Stimulated activated naive CD8-positive, alpha-beta T cell treated with anti-CD3 and anti-CD28 coated beads, Interleukin-15, Interleukin-2, amounts not matched to agents 100 ng/mL and 50 ng/mL, for 24 hours (primary cell): Measurements from ENCODE around the gene NEK8.

Experiments used
- H3K27ac Mint-ChIP-seq: one replicate; pipeline ENCODE4 v1.8.0; 2021; ENCODE audit warnings: mild to moderate bottlenecking, mixed read lengths
- H3K27me3 Mint-ChIP-seq: one replicate; pipeline ENCODE4 v1.8.0; 2021; ENCODE audit warnings: mixed read lengths
- H3K36me3 Mint-ChIP-seq: one replicate; pipeline ENCODE4 v1.8.0; 2021; ENCODE audit warnings: low read depth, mixed read lengths
- H3K4me1 Mint-ChIP-seq: one replicate; pipeline ENCODE4 v1.8.0; 2021; ENCODE audit warnings: low read depth, mixed read lengths
- H3K4me3 Mint-ChIP-seq: one replicate; pipeline ENCODE4 v1.8.0; 2021; ENCODE audit warnings: mild to moderate bottlenecking, mixed read lengths
- H3K9me3 Mint-ChIP-seq: one replicate; pipeline ENCODE4 v1.8.0; 2021; ENCODE audit warnings: mixed read lengths

NEK8 gene

GRCh38 chr17:28704219-28704858 lies 24.2 kb upstream of the NEK8 start:
- H3K27me3 Mint-ChIP-seq, result no peaks in the 10 kb centered on the region
- no peaks in the 10 kb centered on the region for H3K9me3 Mint-ChIP-seq
- H3K36me3 Mint-ChIP-seq, result peaks cover 48% of the 10 kb centered on the region
- no peak overlapping the region for H3K4me3 Mint-ChIP-seq
- H3K27ac Mint-ChIP-seq, result no peak overlapping the region
- H3K4me1 Mint-ChIP-seq, result no peaks in the 10 kb centered on the region

- H3K27me3 Mint-ChIP-seq, result no peaks in the 10 kb centered on the region
- no peaks in the 10 kb centered on the region for H3K9me3 Mint-ChIP-seq
- H3K4me1 Mint-ChIP-seq, result no peaks in the 10 kb centered on the region
- peaks cover 42% of the 10 kb centered on the region for H3K36me3 Mint-ChIP-seq
- H3K4me3 Mint-ChIP-seq, result no peak overlapping the region
- peak overlapping the region; percentile 26 for H3K27ac Mint-ChIP-seq
Observed at GRCh38 chr17:28705074-28705659, 23.4 kb upstream of the NEK8 start.

- H3K27me3 Mint-ChIP-seq, result no peaks in the 10 kb centered on the region
- no peak overlapping the region for H3K27ac Mint-ChIP-seq
Observed at GRCh38 chr17:28705728-28706334, 22.8 kb upstream of the NEK8 start.

GRCh38 chr17:28706471-28707338 lies 21.9 kb upstream of the NEK8 start:
- Mint-ChIP-seq H3K27ac (no peak overlapping the region), H3K4me1 (peaks cover 9% of the 10 kb centered on the region), H3K36me3 (peaks cover 31% of the 10 kb centered on the region), H3K9me3 (no peaks in the 10 kb centered on the region), H3K27me3 (no peaks in the 10 kb centered on the region), H3K4me3 (no peak overlapping the region)

More at GRCh38 chr17:28705728-28706334, 22.8 kb upstream of the NEK8 start:
- Mint-ChIP-seq H3K4me1 (peaks cover 4% of the 10 kb centered on the region), H3K36me3 (peaks cover 37% of the 10 kb centered on the region), H3K9me3 (no peaks in the 10 kb centered on the region), H3K4me3 (no peak overlapping the region)

GRCh38 chr17:28707339-28707720 lies 21.3 kb upstream of the NEK8 start:
- H3K4me1 Mint-ChIP-seq, result peaks cover 15% of the 10 kb centered on the region
- H3K9me3 Mint-ChIP-seq, result no peaks in the 10 kb centered on the region

GRCh38 chr17:28710861-28711722 lies 17.5 kb upstream of the NEK8 start:
- peaks cover 8% of the 10 kb centered on the region for H3K36me3 Mint-ChIP-seq
- no peaks in the 10 kb centered on the region for H3K9me3 Mint-ChIP-seq
- peak overlapping the region; percentile 91 for H3K27ac Mint-ChIP-seq
- peaks cover 19% of the 10 kb centered on the region for H3K4me1 Mint-ChIP-seq
- H3K4me3 Mint-ChIP-seq, result peak overlapping the region; percentile 86
- peaks cover 9% of the 10 kb centered on the region for H3K27me3 Mint-ChIP-seq

More at GRCh38 chr17:28707339-28707720, 21.3 kb upstream of the NEK8 start:
- no peaks in the 10 kb centered on the region for H3K27me3 Mint-ChIP-seq
- H3K4me3 Mint-ChIP-seq, result no peak overlapping the region
- H3K36me3 Mint-ChIP-seq, result peaks cover 26% of the 10 kb centered on the region
- no peak overlapping the region for H3K27ac Mint-ChIP-seq

- Mint-ChIP-seq H3K4me3 (peak within 1 kb of the TSS; percentile 86), H3K9me3 (no peaks in the 10 kb centered on the region), H3K27me3 (peaks cover 9% of the 10 kb centered on the region), H3K27ac (peak within 1 kb of the TSS; percentile 91), H3K4me1 (peaks cover 19% of the 10 kb centered on the region), H3K36me3 (peaks cover 4% of the 10 kb centered on the region)
Observed at GRCh38 chr17:28711723-28712031, 16.9 kb upstream of the NEK8 start, which contains the start of gene PROCA1. PROCA1 (minus strand) TSS chr17:28711888; CDS start chr17:28711660, 228 bp downstream.

GRCh38 chr17:28712032-28712704 lies 16.4 kb upstream of the NEK8 start:
- H3K27me3 Mint-ChIP-seq, result peaks cover 9% of the 10 kb centered on the region
- peaks cover 4% of the 10 kb centered on the region for H3K36me3 Mint-ChIP-seq
- no peaks in the 10 kb centered on the region for H3K9me3 Mint-ChIP-seq
- H3K4me1 Mint-ChIP-seq, result peaks cover 19% of the 10 kb centered on the region
- peak overlapping the region; percentile 91 for H3K27ac Mint-ChIP-seq
- H3K4me3 Mint-ChIP-seq, result peak overlapping the region; percentile 86

- H3K27ac Mint-ChIP-seq, result peak overlapping the region; percentile 91
- peak overlapping the region; percentile 86 for H3K4me3 Mint-ChIP-seq
- no peaks in the 10 kb centered on the region for H3K9me3 Mint-ChIP-seq
- peaks cover 4% of the 10 kb centered on the region for H3K36me3 Mint-ChIP-seq
- H3K27me3 Mint-ChIP-seq, result peaks cover 9% of the 10 kb centered on the region
- H3K4me1 Mint-ChIP-seq, result peaks cover 19% of the 10 kb centered on the region
Observed at GRCh38 chr17:28712705-28713415, 15.7 kb upstream of the NEK8 start.

GRCh38 chr17:28714281-28714680 lies 14.3 kb upstream of the NEK8 start:
- Mint-ChIP-seq H3K4me1 (peaks cover 31% of the 10 kb centered on the region), H3K36me3 (no peaks in the 10 kb centered on the region), H3K9me3 (no peaks in the 10 kb centered on the region), H3K4me3 (no peak overlapping the region), H3K27me3 (peaks cover 15% of the 10 kb centered on the region), H3K27ac (no peak overlapping the region)

- H3K27ac Mint-ChIP-seq, result no peak overlapping the region
- no peak overlapping the region for H3K4me3 Mint-ChIP-seq
- H3K9me3 Mint-ChIP-seq, result no peaks in the 10 kb centered on the region
- H3K36me3 Mint-ChIP-seq, result peaks cover 6% of the 10 kb centered on the region
- peaks cover 15% of the 10 kb centered on the region for H3K27me3 Mint-ChIP-seq
- H3K4me1 Mint-ChIP-seq, result peaks cover 38% of the 10 kb centered on the region
Observed at GRCh38 chr17:28715217-28715616, 13.4 kb upstream of the NEK8 start.

- H3K36me3 Mint-ChIP-seq, result peaks cover 23% of the 10 kb centered on the region
- H3K27me3 Mint-ChIP-seq, result peaks cover 15% of the 10 kb centered on the region
- H3K9me3 Mint-ChIP-seq, result no peaks in the 10 kb centered on the region
- peaks cover 42% of the 10 kb centered on the region for H3K4me1 Mint-ChIP-seq
- no peak overlapping the region for H3K4me3 Mint-ChIP-seq
- no peak overlapping the region for H3K27ac Mint-ChIP-seq
Observed at GRCh38 chr17:28716740-28717577, 11.6 kb upstream of the NEK8 start.
